NCI-H1092 (cell line): ENCODE data around the gene RALGAPB.

Source experiments
- DNase-seq: peaks from one replicate; lab custom pipeline; 2025; lab: John Stamatoyannopoulos, UW

The RALGAPB gene

DNA sequence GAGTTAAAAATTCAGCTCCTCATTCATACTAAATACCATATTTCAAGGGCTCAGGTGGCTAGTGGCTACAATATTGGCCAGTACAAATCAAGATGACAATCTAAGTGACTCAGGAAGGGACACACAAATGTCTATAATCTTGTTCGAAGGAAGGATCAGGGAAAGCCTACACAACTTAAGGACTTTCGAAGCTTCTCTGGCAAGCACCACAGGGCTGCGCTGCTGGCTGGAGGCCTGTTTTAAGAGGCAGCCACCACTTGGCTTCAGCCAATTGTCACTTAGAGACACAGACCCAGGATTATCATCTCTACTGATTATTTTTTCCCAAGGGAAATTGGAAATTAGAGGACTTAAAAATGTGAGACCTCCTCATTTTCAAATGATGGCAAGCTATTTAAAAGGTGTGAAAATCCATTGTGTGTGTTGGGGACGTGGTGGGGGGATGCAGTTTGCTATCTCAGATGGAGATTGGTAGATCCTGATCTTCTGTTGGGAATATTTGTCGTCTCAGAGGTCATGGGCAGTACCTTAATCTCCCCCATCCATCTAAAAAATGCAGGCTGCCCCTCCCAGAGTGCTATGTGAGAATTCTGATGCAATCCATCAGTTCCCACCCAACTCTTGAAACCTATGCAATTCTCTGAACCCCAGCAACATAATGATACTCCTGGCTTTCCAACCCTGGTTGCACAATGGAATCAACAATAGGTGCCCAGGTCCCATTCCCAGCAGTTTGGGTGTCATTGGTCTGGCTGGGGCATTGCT lies 140.3 kb downstream of the RALGAPB start:
- no peak for DNase-seq

DNA sequence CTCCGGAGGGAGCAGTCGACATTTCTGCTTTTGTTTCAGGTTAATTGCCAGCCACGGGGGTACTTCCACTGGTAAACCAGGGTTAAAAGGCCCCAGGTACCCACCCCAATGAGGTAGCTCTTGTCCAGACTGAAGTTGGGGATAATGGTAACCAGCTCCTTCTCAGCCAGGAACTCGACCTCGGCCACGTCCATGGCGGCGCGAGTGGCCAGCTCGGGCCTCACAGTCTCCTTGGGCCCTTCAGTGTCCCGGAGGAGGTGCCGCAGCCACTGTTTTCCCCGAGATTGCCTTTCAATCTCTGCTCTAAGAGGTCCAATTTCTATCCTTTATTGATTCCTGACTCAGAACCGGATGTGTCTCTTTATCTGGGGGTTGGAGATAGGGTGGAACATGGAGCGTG lies 142.6 kb downstream of the RALGAPB start:
- no peak for DNase-seq

- no peak for DNase-seq
These were observed 143.8 kb downstream of the RALGAPB start for GRCh38 chr20:38616457-38616856.

DNA sequence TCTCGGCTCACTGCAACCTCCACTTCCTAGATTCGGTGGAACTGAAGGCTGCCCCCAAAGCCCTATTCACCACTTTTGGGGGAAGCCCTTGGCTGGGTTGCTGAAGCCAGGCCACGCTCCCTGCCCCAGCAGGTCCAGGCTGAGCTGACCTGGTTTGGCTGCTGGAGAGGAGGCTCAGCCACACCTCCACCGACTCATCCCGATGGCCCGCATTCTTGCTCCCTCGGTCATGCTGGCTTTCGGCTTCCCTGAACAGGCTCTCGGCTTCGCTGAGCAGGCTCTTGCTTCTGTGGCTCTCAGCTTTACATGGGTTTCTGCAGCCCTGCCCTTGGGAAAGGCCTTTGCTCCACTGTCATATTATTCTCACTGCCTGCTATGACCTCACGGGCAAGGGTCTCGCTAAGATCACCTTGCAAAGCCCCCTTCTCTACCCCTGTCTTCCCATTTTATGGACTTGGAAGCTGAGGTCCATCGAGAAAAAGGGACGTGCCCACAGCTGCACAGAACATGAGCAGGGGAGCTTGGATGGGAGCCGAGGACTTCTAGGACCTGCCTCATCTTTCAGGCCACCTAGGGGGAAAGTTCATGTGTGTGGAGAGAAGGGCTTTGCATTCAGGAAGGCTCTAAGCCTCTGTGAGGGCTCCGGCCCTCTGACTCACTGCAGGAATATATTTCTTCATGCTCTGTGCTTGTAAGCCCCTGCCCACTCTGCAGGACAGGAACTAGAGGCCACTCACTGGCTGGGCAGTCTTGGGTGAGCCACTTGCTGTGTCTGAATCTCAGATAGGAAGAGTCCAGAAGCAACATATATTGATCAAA lies 144.6 kb downstream of the RALGAPB start:
- no peak for DNase-seq

- no peak for DNase-seq
These were observed 145.2 kb downstream of the RALGAPB start for GRCh38 chr20:38617830-38618196.

DNA sequence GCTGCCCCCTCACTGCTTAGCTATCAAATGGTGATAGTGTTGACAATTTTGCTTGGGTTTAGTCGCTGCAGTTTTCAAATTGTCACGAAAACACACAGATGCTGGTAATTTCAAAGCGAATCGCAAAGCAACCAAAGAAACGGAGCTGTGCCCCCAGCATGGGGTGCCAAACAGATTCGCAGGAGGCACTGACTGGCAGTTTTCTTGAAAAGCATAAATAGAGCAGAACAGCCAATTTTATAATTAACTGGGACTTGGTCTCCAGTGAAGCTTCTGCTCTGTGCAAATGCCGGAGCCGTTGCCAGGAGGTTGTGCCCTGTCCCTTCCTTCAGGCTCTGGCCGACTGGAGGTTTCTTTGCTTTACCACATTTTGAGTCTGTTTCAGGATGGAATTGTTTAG lies 147.8 kb downstream of the RALGAPB start:
- DNase-seq = no peak

DNA sequence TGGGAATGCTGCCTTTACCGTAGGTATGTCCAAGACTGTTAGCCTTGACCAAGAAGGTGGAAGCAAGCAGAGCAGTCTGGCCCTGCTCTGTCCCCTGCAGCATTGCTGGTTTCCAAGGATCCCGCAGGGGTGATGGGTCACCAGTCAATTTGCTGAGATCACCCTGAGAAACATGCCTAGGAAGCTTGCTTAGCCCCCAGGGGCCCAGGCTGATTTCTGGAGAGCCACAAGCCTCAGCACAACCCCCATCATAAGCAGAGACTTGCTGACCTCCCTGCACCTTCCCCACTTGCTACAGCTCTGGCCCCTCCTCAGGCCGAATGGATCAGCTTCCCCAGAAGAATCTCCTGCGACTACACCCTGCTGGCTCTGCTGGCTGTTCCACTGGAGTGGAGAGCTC lies 150.4 kb downstream of the RALGAPB start:
- no peak for DNase-seq

- DNase-seq = no peak
These were observed 151.4 kb downstream of the RALGAPB start for GRCh38 chr20:38624084-38624483.

DNA sequence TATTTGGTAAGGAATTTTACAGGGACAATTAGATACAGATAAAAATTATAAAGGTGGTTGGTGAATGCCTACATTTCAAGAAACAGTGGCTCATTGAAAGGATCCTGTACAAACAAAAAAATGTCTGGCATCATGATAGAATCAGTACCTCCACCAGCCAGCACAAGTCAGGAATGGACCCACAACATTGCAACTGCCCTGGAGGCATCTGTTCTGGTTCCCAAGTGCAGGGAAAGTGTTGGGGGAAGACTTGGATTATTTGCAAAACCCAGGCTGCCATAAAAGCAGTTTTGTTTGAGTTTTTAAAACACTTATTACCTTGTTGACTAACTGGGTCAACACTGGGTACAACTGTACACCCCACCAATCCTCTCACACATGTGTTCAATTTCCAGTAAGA lies 153.3 kb downstream of the RALGAPB start:
- no peak for DNase-seq

DNA sequence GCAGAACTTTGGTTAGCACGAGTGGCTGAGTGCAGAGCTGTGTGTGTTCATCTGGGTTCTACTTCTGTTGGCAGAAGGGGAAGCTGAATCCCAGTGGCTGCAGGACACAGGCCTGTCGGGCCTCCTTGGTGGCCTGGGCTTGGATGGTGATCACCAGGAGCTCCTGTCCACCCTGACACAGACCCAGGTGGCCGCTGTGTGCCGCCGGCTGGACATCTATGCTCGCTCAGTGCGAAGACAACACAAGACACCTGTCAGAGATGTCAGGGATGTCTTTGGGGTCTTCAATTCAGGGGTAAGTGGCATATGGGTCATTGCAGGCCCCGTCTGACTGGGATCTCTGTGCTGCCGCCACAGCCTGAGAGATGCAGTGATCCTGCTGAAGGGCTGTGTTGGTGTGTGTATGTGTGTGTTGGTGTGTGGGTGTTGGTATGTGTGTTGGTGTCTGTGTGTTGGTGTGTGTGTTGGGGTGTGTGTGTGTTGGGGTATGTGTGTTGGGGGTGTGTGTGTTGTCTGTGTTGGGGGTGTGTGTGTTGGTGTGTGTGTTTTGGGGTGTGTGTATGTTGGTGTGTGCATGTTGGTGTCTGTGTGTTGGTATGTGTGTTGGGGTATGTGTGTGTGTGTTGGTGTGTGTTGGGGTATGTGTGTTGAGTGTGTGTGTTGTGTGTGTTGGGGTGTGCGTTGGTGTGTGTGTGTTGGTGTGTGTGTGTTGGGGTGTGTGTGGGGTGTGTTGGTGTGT lies 154.4 kb downstream of the RALGAPB start:
- no peak for DNase-seq
